HepG2 (cell line): ENCODE measurements around the gene VDAC1. TPM values are rescaled to one million over a fixed set of nuclear protein-coding genes. Genes with fewer than 3 reads are reported as not detected.

Experiments used
- ATAC-seq: fragments of 200-7000 bp; cut with Tn5 transposase; 3 replicates; pipeline ENCODE4 v1.9.1; 2020; ENCODE audit warnings: mild to moderate bottlenecking, moderate library complexity
- BruUV-seq: library from RNA; stranded (reverse); fragments of 400-500 nt; replicated peaks from 2 replicates; lab custom pipeline; 2021; lab: Mats Ljungman, UMichigan
- CTCF ChIA-PET: fragments of 300-600 bp; formaldehyde crosslinking; extraction: SDS; loops from one replicate; lab custom pipeline; 2021; ENCODE audit warnings: low total read pairs, inconsistent platforms, low intra/inter-chr PET ratio; lab: Yijun Ruan, JAX
- POLR2A ChIA-PET: fragments of 350-600 bp; sonication (Branson Sonifier 250); formaldehyde crosslinking; loops from one replicate; lab custom pipeline; 2020; ENCODE audit warnings: antibody characterized with exemption, inconsistent platforms; lab: Yijun Ruan, JAX
- DNase-seq: peaks from one replicate; pipeline ENCODE4 v3.0.0-alpha.2; 2015; ENCODE audit warnings: low spot score
- FAIRE-seq: peaks from 3 replicates; lab custom pipeline; 2011; peaks lifted over from hg19 to GRCh38; lab: Jason Lieb, UNC
- H2AFZ ChIP-seq: one replicate; pipeline ENCODE4 v1.6.1; 2011; ENCODE audit warnings: low read length, inconsistent platforms
- H3K27ac ChIP-seq: fragments of 300-600 bp; 3 replicates; pipeline ENCODE4 v1.8.0; 2011; ENCODE audit warnings: mixed run types, mild to moderate bottlenecking, mixed read lengths, low read length, inconsistent platforms; ENCODE audit not compliant: insufficient read depth; ENCODE audit errors: extremely low read length
- H3K27me3 ChIP-seq, 2 experiments: fragments of 200-600 bp in 1 of 2; 2 replicates in 1 of 2; 3 replicates in 1 of 2; pipeline versions ENCODE4 v1.6.0 to v1.8.0; 2011; ENCODE audit warnings: low read length in 2 of 2, mild to moderate bottlenecking in 2 of 2, moderate library complexity in 2 of 2, inconsistent platforms in 1 of 2; ENCODE audit not compliant: insufficient read depth in 2 of 2, control insufficient read depth in 1 of 2
- H3K36me3 ChIP-seq, 2 experiments: fragments of 200-600 bp in 1 of 2; replicated peaks in 1 of 2; 2 replicates in 1 of 2; 3 replicates in 1 of 2; pipeline versions ENCODE4 v1.5.1 to v1.8.0; 2011; ENCODE audit warnings: low read length in 2 of 2, inconsistent platforms in 1 of 2; ENCODE audit not compliant: insufficient read depth in 2 of 2, control insufficient read depth in 1 of 2
- H3K4me1 ChIP-seq: 2 replicates; pipeline ENCODE4 v1.5.1; 2012; ENCODE audit warnings: low read length, inconsistent platforms; ENCODE audit not compliant: insufficient read depth
- H3K4me2 ChIP-seq: 2 replicates; pipeline ENCODE4 v1.6.0; 2011; ENCODE audit warnings: low read depth, low read length, inconsistent platforms
- H3K4me3 ChIP-seq, 3 experiments: fragments of 200-600 bp in 1 of 3; sonication (generic), shearing (Covaris generic) in 1 of 3; replicated peaks in 1 of 3; 2 replicates each; pipeline ENCODE4 v1.5.1; 2011 to 2016; ENCODE audit warnings: low read length in 3 of 3, inconsistent platforms in 2 of 3, low read depth in 2 of 3, mild to moderate bottlenecking in 2 of 3, control low read depth in 1 of 3, mixed read lengths in 1 of 3; ENCODE audit not compliant: insufficient read depth in 1 of 3
- H3K79me2 ChIP-seq: one replicate; pipeline ENCODE4 v1.6.1; 2011; ENCODE audit warnings: low read length, inconsistent platforms; ENCODE audit not compliant: insufficient read depth
- H3K9ac ChIP-seq: 2 replicates; pipeline ENCODE4 v1.6.0; 2011; ENCODE audit warnings: mild to moderate bottlenecking, low read depth, low read length, inconsistent platforms; ENCODE audit not compliant: insufficient read depth
- H3K9me3 ChIP-seq: 2 replicates; pipeline ENCODE4 v1.5.1; 2012; ENCODE audit warnings: mild to moderate bottlenecking, low read length
- H4K20me1 ChIP-seq: 2 replicates; pipeline ENCODE4 v1.6.0; 2011; ENCODE audit warnings: inconsistent platforms, mild to moderate bottlenecking, low read length, moderate library complexity; ENCODE audit not compliant: insufficient read depth
- BORCS8-MEF2B ChIP-seq: sonication (generic); formaldehyde crosslinking; IDR thresholded peaks from 2 replicates; pipeline ENCODE4 v1.8.0; 2022; ENCODE audit warnings: mild to moderate bottlenecking, missing genetic modification reagents
- ERF ChIP-seq: IDR thresholded peaks from 2 replicates; pipeline ENCODE4 v1.6.1; 2018; ENCODE audit warnings: missing biosample characterization, missing genetic modification reagents
- HES4 ChIP-seq: sonication (generic); formaldehyde crosslinking; IDR thresholded peaks from 2 replicates; pipeline ENCODE4 v1.9.0; 2021; ENCODE audit warnings: mild to moderate bottlenecking, missing genetic modification reagents, borderline replicate concordance
- HOXA7 ChIP-seq: sonication (generic); formaldehyde crosslinking; IDR thresholded peaks from 2 replicates; pipeline ENCODE4 v1.8.1; 2022; ENCODE audit warnings: mild to moderate bottlenecking, missing genetic modification reagents, moderate library complexity
- HOXA9 ChIP-seq: sonication (generic); formaldehyde crosslinking; IDR thresholded peaks from 2 replicates; pipeline ENCODE4 v1.8.1; 2022; ENCODE audit warnings: missing genetic modification reagents, mild to moderate bottlenecking, moderate library complexity, borderline replicate concordance
- MTA3 ChIP-seq: sonication (generic); formaldehyde crosslinking; IDR thresholded peaks from 2 replicates; pipeline ENCODE4 v1.4.0; 2020; ENCODE audit warnings: missing genetic modification reagents
- RAD21 ChIP-seq: fragments of 450-650 bp; formaldehyde crosslinking; IDR thresholded peaks from 2 replicates; pipeline ENCODE4 v1.5.0; 2020; ENCODE audit warnings: mild to moderate bottlenecking
- SRSF1 ChIP-seq: fragments of 200-400 bp; formaldehyde crosslinking; optimal IDR thresholded peaks from 2 replicates; pipeline ENCODE3; 2017; ENCODE audit warnings: mild to moderate bottlenecking, low read depth, low read length, moderate library complexity
- ZNF207 ChIP-seq: fragments of 450-650 bp; IDR thresholded peaks from 2 replicates; pipeline ENCODE4 v1.6.1; 2016; ENCODE audit warnings: antibody characterized with exemption, borderline replicate concordance
- ZNF589 ChIP-seq: sonication (generic); formaldehyde crosslinking; conservative IDR thresholded peaks from 2 replicates; pipeline ENCODE4 v1.8.0; 2022; ENCODE audit warnings: mild to moderate bottlenecking, moderate library complexity, missing genetic modification reagents
- WGBS: methylation state at CpG from one replicate; pipeline ENCODE4 v1.1.6; 2017; ENCODE audit warnings: low lambda C conversion rate; 5-methylcytosine and 5-hydroxymethylcytosine counted together
- in situ Hi-C: cut with HindIII; loops from 2 replicates; pipeline ENCODE4 v1.10.0; 2017; ENCODE audit warnings: low pct_unique_long_range_greater_than_20kb; ENCODE audit not compliant: extremely low pct_ligation_motif_present
- intact Hi-C: fragments of 100-400 bp; cut with micrococcal nuclease; formaldehyde crosslinking; loops from one replicate; pipeline ENCODE4 v1.10.0; 2022; ENCODE audit not compliant: unreplicated experiment
- polyA plus RNA-seq, 8 experiments: library from polyadenylated mRNA; depleted of rRNA in 3 of 8; stranded (reverse) in 7 of 8; unstranded in 1 of 8; fragments of >200 nt; fragmentation: Illumina TruSeq in 4 of 8; extraction: Trizol in 4 of 8; gene quantifications; 2 replicates each; pipeline versions ENCODE4 v1.2.1 to v1.2.3, GENCODE V29; 2011 to 2016; ENCODE audit warnings: low read depth in 4 of 8, missing spikeins in 1 of 8, mixed read lengths in 1 of 8; ENCODE audit not compliant: insufficient read depth in 1 of 8
- total RNA-seq, 5 experiments: library from RNA; depleted of rRNA; stranded (reverse); fragments of >200 nt; fragmentation: Illumina TruSeq; extraction: Trizol; gene quantifications; 2 replicates each; pipeline ENCODE4 v1.2.3, GENCODE V29; 2016; ENCODE audit warnings: low read depth in 1 of 5
- TF ChIP-seq, protein P1 (sequence below): sonication (generic); formaldehyde crosslinking; IDR thresholded peaks from 2 replicates; pipeline ENCODE4 v1.9.0; 2021; ENCODE audit warnings: mild to moderate bottlenecking, missing genetic modification reagents
- TF ChIP-seq, protein P2 (sequence below): sonication (generic); formaldehyde crosslinking; IDR thresholded peaks from 2 replicates; pipeline ENCODE4 v1.4.0; 2020; ENCODE audit warnings: missing genetic modification reagents

Gene VDAC1
- total and polyA plus RNA-seq, 2 of the 13 experiments (the other 11 are each of a cell fraction or from before 2014, with no cell fraction given) = 112 to 380 TPM

DNA sequence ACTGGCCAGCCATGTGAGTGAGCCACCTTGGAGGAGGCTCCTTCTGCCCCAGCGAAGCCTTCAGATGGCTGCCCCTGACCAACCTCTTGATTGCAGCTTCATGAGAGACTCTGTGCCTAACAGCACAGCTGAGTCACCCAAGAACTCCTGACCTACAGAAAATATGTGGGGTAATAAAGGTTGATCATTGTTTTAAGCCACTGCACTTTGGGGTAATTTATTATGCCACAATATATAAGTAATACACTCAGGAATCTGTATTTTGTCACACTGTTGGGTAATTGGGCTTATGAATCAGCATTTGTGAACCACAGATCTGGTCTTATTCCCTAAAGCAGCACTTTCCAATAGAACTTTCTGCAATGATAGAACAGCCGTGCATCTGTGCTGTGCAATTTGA, 24.4 kb upstream of the VDAC1 start:
- no TSS peak for BruUV-seq
- no peak overlapping the region for H3K4me2 ChIP-seq
- no peak overlapping the region for H3K27ac ChIP-seq
- no peak for FAIRE-seq
- H3K4me1 ChIP-seq = peaks cover 9% of the 10 kb centered on the region; the same call in 1 of the 2 replicates
- H2AFZ ChIP-seq = no peak overlapping the region
- H3K36me3 ChIP-seq = no peaks in the 10 kb centered on the region
- no peaks in the 10 kb centered on the region for H3K9me3 ChIP-seq
- 95% methylated on average over 2 of the region's 2 CpGs for WGBS
- TF ChIP-seq HOXA7 (CRISPR knock-in tag) (no peak), HES4 (no peak), ZNF589 (CRISPR knock-in tag) (no peak), ERF (CRISPR knock-in tag) (no peak)
- in situ Hi-C loops (no loop called here), intact Hi-C loops (no loop called here)
- no peaks in the 10 kb centered on the region for H4K20me1 ChIP-seq
- ChIA-PET CTCF (interaction anchor here (4.3 kb wide), 1 partner anchor 9 kb away, joined by 47 read pairs; no protein-coding TSS in a partner anchor), POLR2A (no interaction called here)
- ATAC-seq = no peak
- no peaks in the 10 kb centered on the region for H3K27me3 ChIP-seq
- no peak overlapping the region for H3K9ac ChIP-seq
- H3K79me2 ChIP-seq = no peaks in the 10 kb centered on the region
- no peak overlapping the region for H3K4me3 ChIP-seq
- no peak for DNase-seq

DNA sequence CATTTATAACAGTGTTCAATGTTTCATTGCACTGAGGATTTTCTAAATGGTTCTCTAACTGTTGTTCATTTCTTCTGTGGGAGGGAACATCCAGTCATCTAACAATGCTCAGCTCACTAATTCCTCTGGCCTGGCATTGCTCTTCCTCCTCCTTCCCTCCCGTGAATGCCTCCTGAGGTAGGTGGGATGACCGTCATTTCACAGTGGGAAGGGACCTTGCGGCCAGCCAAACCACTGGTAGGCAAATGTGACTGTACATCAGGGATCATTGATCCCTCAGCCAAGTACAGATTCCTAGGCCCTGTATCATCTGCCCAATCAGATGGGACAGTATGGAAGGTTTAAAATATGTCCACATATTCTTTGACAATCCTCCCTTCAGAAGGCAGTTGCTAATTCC, 23.7 kb upstream of the VDAC1 start:
- WGBS = 92% methylated on average over 3 of the region's 3 CpGs
- H3K4me3 ChIP-seq = no peak overlapping the region
- no peaks in the 10 kb centered on the region for H3K79me2 ChIP-seq
- DNase-seq (no peak), FAIRE-seq (no peak), ATAC-seq (no peak)
- BruUV-seq = no TSS peak
- H3K36me3 ChIP-seq = no peaks in the 10 kb centered on the region
- in situ Hi-C loops (no loop called here), intact Hi-C loops (no loop called here)
- peaks cover 9% of the 10 kb centered on the region; the same call in 1 of the 2 replicates for H3K4me1 ChIP-seq
- H3K4me2 ChIP-seq = no peak overlapping the region
- H4K20me1 ChIP-seq = no peaks in the 10 kb centered on the region
- no peak overlapping the region for H2AFZ ChIP-seq
- H3K27ac ChIP-seq = no peak overlapping the region
- no peaks in the 10 kb centered on the region for H3K27me3 ChIP-seq
- ChIA-PET CTCF (interaction anchor here (4.3 kb wide), 1 partner anchor 10 kb away, joined by 47 read pairs; no protein-coding TSS in a partner anchor), POLR2A (no interaction called here)
- no peak overlapping the region for H3K9ac ChIP-seq
- H3K9me3 ChIP-seq = no peaks in the 10 kb centered on the region
- TF ChIP-seq ZNF207 (no peak), BORCS8-MEF2B (CRISPR knock-in tag) (no peak), HOXA9 (CRISPR knock-in tag) (no peak), SRSF1 (no peak), RAD21 (CRISPR knock-in tag) (no peak), MTA3 (CRISPR knock-in tag) (no peak)
- TF ChIP-seq, protein P1, sequence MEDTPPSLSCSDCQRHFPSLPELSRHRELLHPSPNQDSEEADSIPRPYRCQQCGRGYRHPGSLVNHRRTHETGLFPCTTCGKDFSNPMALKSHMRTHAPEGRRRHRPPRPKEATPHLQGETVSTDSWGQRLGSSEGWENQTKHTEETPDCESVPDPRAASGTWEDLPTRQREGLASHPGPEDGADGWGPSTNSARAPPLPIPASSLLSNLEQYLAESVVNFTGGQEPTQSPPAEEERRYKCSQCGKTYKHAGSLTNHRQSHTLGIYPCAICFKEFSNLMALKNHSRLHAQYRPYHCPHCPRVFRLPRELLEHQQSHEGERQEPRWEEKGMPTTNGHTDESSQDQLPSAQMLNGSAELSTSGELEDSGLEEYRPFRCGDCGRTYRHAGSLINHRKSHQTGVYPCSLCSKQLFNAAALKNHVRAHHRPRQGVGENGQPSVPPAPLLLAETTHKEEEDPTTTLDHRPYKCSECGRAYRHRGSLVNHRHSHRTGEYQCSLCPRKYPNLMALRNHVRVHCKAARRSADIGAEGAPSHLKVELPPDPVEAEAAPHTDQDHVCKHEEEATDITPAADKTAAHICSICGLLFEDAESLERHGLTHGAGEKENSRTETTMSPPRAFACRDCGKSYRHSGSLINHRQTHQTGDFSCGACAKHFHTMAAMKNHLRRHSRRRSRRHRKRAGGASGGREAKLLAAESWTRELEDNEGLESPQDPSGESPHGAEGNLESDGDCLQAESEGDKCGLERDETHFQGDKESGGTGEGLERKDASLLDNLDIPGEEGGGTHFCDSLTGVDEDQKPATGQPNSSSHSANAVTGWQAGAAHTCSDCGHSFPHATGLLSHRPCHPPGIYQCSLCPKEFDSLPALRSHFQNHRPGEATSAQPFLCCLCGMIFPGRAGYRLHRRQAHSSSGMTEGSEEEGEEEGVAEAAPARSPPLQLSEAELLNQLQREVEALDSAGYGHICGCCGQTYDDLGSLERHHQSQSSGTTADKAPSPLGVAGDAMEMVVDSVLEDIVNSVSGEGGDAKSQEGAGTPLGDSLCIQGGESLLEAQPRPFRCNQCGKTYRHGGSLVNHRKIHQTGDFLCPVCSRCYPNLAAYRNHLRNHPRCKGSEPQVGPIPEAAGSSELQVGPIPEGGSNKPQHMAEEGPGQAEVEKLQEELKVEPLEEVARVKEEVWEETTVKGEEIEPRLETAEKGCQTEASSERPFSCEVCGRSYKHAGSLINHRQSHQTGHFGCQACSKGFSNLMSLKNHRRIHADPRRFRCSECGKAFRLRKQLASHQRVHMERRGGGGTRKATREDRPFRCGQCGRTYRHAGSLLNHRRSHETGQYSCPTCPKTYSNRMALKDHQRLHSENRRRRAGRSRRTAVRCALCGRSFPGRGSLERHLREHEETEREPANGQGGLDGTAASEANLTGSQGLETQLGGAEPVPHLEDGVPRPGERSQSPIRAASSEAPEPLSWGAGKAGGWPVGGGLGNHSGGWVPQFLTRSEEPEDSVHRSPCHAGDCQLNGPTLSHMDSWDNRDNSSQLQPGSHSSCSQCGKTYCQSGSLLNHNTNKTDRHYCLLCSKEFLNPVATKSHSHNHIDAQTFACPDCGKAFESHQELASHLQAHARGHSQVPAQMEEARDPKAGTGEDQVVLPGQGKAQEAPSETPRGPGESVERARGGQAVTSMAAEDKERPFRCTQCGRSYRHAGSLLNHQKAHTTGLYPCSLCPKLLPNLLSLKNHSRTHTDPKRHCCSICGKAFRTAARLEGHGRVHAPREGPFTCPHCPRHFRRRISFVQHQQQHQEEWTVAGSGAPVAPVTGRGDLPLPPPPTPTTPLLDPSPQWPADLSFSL (CRISPR knock-in tag) = no peak
- TF ChIP-seq, protein P2, sequence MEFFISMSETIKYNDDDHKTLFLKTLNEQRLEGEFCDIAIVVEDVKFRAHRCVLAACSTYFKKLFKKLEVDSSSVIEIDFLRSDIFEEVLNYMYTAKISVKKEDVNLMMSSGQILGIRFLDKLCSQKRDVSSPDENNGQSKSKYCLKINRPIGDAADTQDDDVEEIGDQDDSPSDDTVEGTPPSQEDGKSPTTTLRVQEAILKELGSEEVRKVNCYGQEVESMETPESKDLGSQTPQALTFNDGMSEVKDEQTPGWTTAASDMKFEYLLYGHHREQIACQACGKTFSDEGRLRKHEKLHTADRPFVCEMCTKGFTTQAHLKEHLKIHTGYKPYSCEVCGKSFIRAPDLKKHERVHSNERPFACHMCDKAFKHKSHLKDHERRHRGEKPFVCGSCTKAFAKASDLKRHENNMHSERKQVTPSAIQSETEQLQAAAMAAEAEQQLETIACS = no peak
